Motor neuron (in vitro differentiated cells): Measurements from ENCODE around the gene PPIB. TPM values are rescaled to one million over a fixed set of nuclear protein-coding genes. Genes with fewer than 3 reads are reported as not detected.

Source experiments
- ATAC-seq, 8 experiments: fragments of 200-7000 bp; cut with Tn5 transposase; replicated peaks in 6 of 8; 2 replicates each; pipeline ENCODE4 v1.8.0; 2021; ENCODE audit warnings: mild to moderate bottlenecking in 8 of 8, moderate library complexity in 8 of 8
- H3K27ac ChIP-seq, 2 donors: fragments of 250-450 bp; sonication (Bioruptor Pico); 2 replicates each; pipeline ENCODE4 v1.9.0; 2021; ENCODE audit warnings: antibody characterized with exemption in 2 of 2, mild to moderate bottlenecking in 2 of 2, moderate library complexity in 1 of 2
- H3K4me1 ChIP-seq, 2 donors: fragments of 250-450 bp; sonication (Bioruptor Pico); replicated peaks in 1 of 2; 2 replicates each; pipeline ENCODE4 v1.6.1; 2021; ENCODE audit warnings: antibody characterized with exemption in 2 of 2, mild to moderate bottlenecking in 2 of 2, moderate library complexity in 1 of 2
- H3K4me3 ChIP-seq, 5 donors: fragments of 250-450 bp; sonication (Bioruptor Pico); 2 replicates each; pipeline ENCODE4 v1.9.0; 2021; ENCODE audit warnings: antibody characterized with exemption in 5 of 5, mild to moderate bottlenecking in 5 of 5, moderate library complexity in 4 of 5
- WGBS, 10 experiments: fragments of 450-650 bp; shearing (Covaris generic); methylation state at CpG; one replicate each; pipeline ENCODE4 v1.0.0; 2022; 5-methylcytosine and 5-hydroxymethylcytosine counted together
- in situ Hi-C, 9 experiments: fragments of 400-800 bp; cut with MboI; loops; one replicate each; pipeline ENCODE4 v1.15.0; 2021; ENCODE audit warnings: low sequenced_read_pairs in 9 of 9, low pct_unique_long_range_greater_than_20kb in 2 of 9; ENCODE audit not compliant: unreplicated experiment in 9 of 9
- total RNA-seq, 8 experiments: library from RNA; unstranded; fragments of 300-600 nt; gene quantifications; 2 replicates each; pipeline versions ENCODE4 v1.2.3 to v1.2.4, GENCODE V29; 2022

PPIB gene
- 1,000 to 10,000 TPM in 1 of 8 experiments, 100 to 1,000 TPM in 7; 281 to 1,089 (median 441) TPM for total RNA-seq

GRCh38 chr15:64162869-64163658, at the start of gene PPIB:
TSS of gene PPIB (minus strand) at chr15:64163022. CDS start at chr15:64162986, 36 bp downstream.
- Histone ChIP-seq H3K4me1 (peaks cover 18 to 20% of the 10 kb centered on the region in 2 donors), H3K27ac (peak within 1 kb of the TSS; percentile 82 to 84), H3K4me3 (peak within 1 kb of the TSS; percentile 56 to 100 (median 80))
- peak; percentile 83 to 97 (median 95) for ATAC-seq
- in situ Hi-C loops, result no loop called here
- 0 to 100% (median 14%) methylated on average over 1 to 13 of the region's 69 CpGs for WGBS, 10 experiments

- Histone ChIP-seq H3K4me3 (no peak overlapping the region), H3K4me1 (no peaks in the 10 kb centered on the region), H3K27ac (no peak overlapping the region)
- WGBS, 10 experiments, result 83 to 100% (median 100%) methylated on average over 1 to 2 of the region's 2 CpGs; no CpG with 5 or more reads in 1 of the 10 experiments
- in situ Hi-C loops, result loop anchor here in 3 of 9 experiments (10.0 to 25.0 kb wide), 2 partner anchors 143 to 151 kb away; partner anchors contain the start of gene CSNK1G1 (in 3 of the 3)
- ATAC-seq, result no peak
Observed at GRCh38 chr15:64211696-64212095, 48.9 kb upstream of the PPIB start.

GRCh38 chr15:64210371-64210770, 47.5 kb upstream of the PPIB start:
- 0 to 100% (median 83%) methylated on average over 1 to 2 of the region's 2 CpGs; no CpG with 5 or more reads in 1 of the 10 experiments for WGBS, 10 experiments
- Histone ChIP-seq H3K4me3 (no peak overlapping the region), H3K27ac (no peak overlapping the region), H3K4me1 (no peaks in the 10 kb centered on the region)
- in situ Hi-C loops, result loop anchor here in 3 of 9 experiments (10.0 to 25.0 kb wide), 2 partner anchors 144 to 152 kb away; partner anchors contain the start of gene CSNK1G1 (in 3 of the 3)
- no peak for ATAC-seq

DNA sequence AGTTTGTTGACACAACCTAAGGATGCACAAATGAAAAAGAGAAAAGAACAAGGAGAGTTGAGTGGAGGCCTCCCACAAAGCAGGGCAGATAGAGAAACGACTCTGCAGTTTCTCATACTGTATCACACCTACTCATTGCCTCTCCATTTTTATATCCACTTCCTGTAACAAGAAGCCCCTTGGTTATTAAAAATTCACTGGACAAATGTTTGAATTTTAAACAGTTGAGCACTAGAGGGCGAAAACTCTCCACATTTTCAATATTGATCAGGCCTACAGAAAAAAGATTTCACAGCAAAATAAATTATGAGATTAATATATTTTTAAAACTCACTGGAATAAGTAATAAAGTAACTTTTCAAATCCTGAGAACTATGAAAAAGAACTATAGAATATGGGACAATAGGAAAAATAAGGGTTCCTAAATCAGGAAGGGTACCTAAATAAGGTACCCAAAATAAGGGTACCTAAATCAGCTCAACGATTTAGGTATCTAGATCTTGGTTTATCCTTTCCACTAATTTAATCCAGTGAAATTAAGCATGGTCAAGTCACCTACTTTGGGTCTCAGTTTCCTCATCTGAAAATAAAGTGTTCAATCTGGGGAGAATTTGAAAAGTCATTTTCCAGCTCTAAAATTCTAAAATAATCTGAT, 47.0 kb upstream of the PPIB start:
- no peaks in the 10 kb centered on the region for H3K4me1 ChIP-seq
- in situ Hi-C loops, result loop anchor here in 3 of 9 experiments (10.0 to 25.0 kb wide), 2 partner anchors 145 to 152 kb away; partner anchors contain the start of gene CSNK1G1 (in 3 of the 3)
- peak in 3 of 8 experiments; percentile 25 to 68 (median 39) for ATAC-seq
- 7 to 92% (median 55%) methylated on average over 1 to 3 of the region's 3 CpGs for WGBS, 10 experiments
- no peak overlapping the region for H3K27ac ChIP-seq
- H3K4me3 ChIP-seq, result no peak overlapping the region

GRCh38 chr15:64205202-64205601, 42.4 kb upstream of the PPIB start:
- Histone ChIP-seq H3K4me3 (no peak overlapping the region), H3K4me1 (no peaks in the 10 kb centered on the region), H3K27ac (no peak overlapping the region)
- in situ Hi-C loops, result loop anchor here in 2 of 9 experiments (25.0 kb wide), 1 partner anchor 157 kb away; the partner anchor contains the start of gene CSNK1G1 (in 2 of the 2)
- no peak for ATAC-seq

DNA sequence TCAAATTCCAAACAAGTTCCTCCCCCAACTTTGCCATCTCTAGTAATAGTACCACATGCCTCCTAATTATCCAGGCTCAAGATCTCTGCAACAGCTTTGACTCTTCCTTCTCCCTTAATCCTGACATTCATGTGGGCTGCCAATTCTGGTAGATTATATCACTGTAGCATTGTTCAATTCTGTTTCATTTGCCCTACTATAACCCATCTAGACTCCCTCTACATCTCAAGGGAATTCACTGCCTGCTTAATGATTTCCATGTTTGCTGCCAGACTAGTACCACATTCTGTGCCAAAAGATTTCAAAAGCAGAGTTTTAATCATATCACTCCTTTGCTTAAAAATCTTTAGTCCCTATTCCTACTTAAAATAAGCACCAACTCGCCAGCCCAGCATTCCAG, 34.6 kb upstream of the PPIB start:
- no peak for ATAC-seq
- no peak overlapping the region for H3K27ac ChIP-seq
- in situ Hi-C loops, result no loop called here
- WGBS, 10 experiments, result 60 to 92% (median 88%) methylated on average over 1 of the region's 1 CpG; no CpG with 5 or more reads in 4 of the 10 experiments
- H3K4me3 ChIP-seq, result no peak overlapping the region
- no peaks in the 10 kb centered on the region for H3K4me1 ChIP-seq

GRCh38 chr15:64193971-64194370, 31.1 kb upstream of the PPIB start:
- Histone ChIP-seq H3K4me3 (no peak overlapping the region), H3K4me1 (no peaks in the 10 kb centered on the region), H3K27ac (no peak overlapping the region)
- in situ Hi-C loops, result no loop called here
- WGBS, 10 experiments, result 82 to 100% (median 96%) methylated on average over 1 to 5 of the region's 6 CpGs
- peak in 1 of 8 experiments; percentile 24 for ATAC-seq

- WGBS, 10 experiments, result 72 to 100% (median 95%) methylated on average over 1 to 5 of the region's 5 CpGs
- no peak overlapping the region for H3K27ac ChIP-seq
- no peak for ATAC-seq
- no peak overlapping the region for H3K4me3 ChIP-seq
- in situ Hi-C loops, result no loop called here
- no peaks in the 10 kb centered on the region for H3K4me1 ChIP-seq
Observed at GRCh38 chr15:64191971-64192830, 29.4 kb upstream of the PPIB start.

DNA sequence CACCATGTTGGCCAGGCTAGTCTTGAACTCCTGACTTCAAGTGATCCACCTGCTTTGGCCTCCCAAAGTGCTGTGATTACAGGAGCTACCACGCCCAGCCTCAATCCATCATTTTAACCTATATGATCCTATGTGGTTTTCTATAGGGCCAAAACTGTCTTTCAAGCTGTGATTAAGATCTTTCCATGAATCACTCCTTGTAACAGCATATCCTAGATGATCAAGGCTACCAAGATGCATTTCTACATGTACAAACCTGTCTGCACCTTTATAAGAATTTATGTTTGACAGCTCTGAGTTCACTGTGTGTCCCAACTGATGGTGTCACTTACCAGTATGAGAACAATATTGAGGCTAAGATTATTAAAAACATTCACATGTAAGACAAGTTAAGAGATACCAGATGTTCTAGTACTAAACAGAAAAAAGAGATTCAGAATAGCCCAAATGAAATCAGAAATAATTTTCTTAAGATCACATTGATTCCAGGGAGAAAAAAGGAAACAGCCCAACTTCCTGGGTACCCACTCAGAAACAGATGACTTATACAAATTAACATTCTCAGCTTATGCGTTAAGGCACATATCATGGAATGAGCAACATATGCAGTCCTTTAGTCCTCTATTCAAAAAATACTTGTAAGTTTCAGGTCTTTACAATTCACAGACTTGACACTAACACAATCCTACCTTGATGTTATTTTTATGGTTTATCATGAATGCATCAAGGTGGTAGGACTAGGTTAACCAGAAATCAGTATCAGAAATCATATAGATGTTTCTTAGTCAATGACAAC, 24.8 kb upstream of the PPIB start:
- no peak for ATAC-seq
- WGBS, 10 experiments, result 13 to 100% (median 83%) methylated on average over 1 to 2 of the region's 2 CpGs; no CpG with 5 or more reads in 1 of the 10 experiments
- no peak overlapping the region for H3K4me3 ChIP-seq
- in situ Hi-C loops, result no loop called here
- no peaks in the 10 kb centered on the region for H3K4me1 ChIP-seq
- H3K27ac ChIP-seq, result no peak overlapping the region

DNA sequence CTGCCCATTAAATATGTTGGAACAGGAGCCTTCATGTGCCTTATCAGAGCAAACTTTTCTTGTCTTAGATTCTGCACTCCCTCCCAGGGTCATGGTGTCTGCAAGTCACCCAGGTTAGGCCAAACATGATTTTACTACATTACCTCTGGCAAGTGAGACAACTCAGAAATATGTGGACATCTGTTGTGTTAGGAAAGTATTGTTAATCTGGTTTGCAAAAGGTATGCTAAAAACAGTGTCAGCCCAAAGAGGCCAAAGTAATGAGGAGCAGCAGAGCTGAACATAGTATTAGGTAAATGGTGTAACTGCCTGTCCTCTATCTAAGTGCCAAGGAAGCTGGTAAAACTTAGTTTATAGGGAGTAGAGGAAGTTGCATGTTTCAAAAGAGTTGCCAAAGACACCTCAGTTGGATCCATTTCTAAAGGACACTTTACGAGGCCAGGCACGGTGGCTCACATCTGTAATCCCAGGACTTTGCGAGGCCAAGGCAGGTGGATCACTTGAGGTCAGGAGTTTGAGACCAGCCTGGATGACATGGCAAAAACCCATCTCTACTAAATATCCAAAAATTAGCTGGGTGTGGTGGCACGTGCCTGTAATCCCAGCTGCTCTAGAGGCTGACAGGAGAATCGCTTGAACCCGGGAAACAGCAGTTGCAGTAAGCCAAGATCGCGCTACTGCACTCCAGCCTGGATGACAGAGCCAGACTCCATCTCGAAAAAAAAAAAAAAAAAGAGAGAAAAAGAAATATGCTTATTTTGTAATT, 22.5 kb upstream of the PPIB start:
- Histone ChIP-seq H3K4me1 (peaks cover 1 to 2% of the 10 kb centered on the region in 2 donors), H3K4me3 (no peak overlapping the region), H3K27ac (no peak overlapping the region)
- in situ Hi-C loops, result no loop called here
- peak in 1 of 8 experiments; percentile 84 for ATAC-seq
- WGBS, 10 experiments, result 80 to 100% (median 93%) methylated on average over 1 to 8 of the region's 9 CpGs; no CpG with 5 or more reads in 1 of the 10 experiments

DNA sequence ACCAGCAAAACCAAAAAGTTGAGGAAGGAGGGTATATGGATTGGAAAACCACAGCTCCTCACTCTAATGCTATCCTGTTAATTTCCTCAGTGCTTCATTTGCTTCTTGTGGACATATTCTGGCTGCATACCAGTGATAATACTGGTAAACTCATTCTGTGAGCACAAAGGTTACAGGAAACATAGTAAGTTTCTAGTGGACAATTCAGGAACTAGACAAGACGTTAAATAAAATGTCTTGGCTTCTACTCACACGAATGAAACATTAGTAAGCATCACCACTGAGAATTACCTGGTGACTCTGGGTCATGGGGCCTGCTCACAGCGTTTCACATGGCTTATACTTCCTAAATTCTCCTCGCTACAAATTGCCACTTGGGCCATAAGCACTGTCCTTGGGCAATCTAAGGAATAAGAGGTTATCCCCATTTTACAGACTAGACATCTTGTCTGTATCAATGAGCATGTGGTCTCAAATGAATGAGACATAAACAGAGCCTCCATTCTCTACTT, 20.1 kb upstream of the PPIB start:
- no peak overlapping the region for H3K27ac ChIP-seq
- WGBS, 10 experiments, result 60 to 100% (median 100%) methylated on average over 1 to 4 of the region's 4 CpGs; no CpG with 5 or more reads in 2 of the 10 experiments
- peaks cover 8 to 9% of the 10 kb centered on the region in 2 donors for H3K4me1 ChIP-seq
- in situ Hi-C loops, result no loop called here
- H3K4me3 ChIP-seq, result no peak overlapping the region
- no peak for ATAC-seq
